HG03457 (cell line): ENCODE data around the gene BEX2.
"Not testable (repeated sequence)": the region's sequence is repeated elsewhere in the genome, so short reads cannot be mapped to it uniquely, and the experiment has no call there.

ENCODE experiments used
- ATAC-seq: cut with Tn5 transposase; IDR thresholded peaks from one replicate; pipeline ENCODE4 v1.9.1; 2021; ENCODE audit warnings: moderate number of reproducible peaks; ENCODE audit not compliant: unreplicated experiment

The BEX2 gene

GRCh38 chrX:103310555-103311398, at the start of gene BEX2:
TSS of gene BEX2 (minus strand) at chrX:103310990. CDS start at chrX:103309976, 1,014 bp downstream.
- ATAC-seq: peak; percentile 93

GRCh38 chrX:103360092-103360491, 49.3 kb upstream of the BEX2 start:
- no peak for ATAC-seq

- not testable (repeated sequence) for ATAC-seq
These were observed 48.8 kb upstream of the BEX2 start for GRCh38 chrX:103359605-103360004.

GRCh38 chrX:103357871-103358270, 47.1 kb upstream of the BEX2 start:
- ATAC-seq: no peak

- no peak for ATAC-seq
These were observed 46.1 kb upstream of the BEX2 start for GRCh38 chrX:103356858-103357257.

GRCh38 chrX:103356130-103356798, 45.5 kb upstream of the BEX2 start, which contains the start of gene TCEAL9:
TSS of gene TCEAL9 (plus strand) at chrX:103356506. CDS start at chrX:103357685, 1,179 bp downstream.
- no peak for ATAC-seq

- no peak for ATAC-seq
These were observed 37.0 kb upstream of the BEX2 start for GRCh38 chrX:103347682-103348397.

GRCh38 chrX:103344606-103345005, 33.8 kb upstream of the BEX2 start:
- no peak for ATAC-seq

GRCh38 chrX:103343105-103343504, 32.3 kb upstream of the BEX2 start:
- ATAC-seq: no peak

- no peak for ATAC-seq
These were observed 27.9 kb upstream of the BEX2 start for GRCh38 chrX:103338663-103339062.

- ATAC-seq: no peak
These were observed 20.0 kb upstream of the BEX2 start for GRCh38 chrX:103330681-103331288.

GRCh38 chrX:103329991-103330390, 19.2 kb upstream of the BEX2 start, which contains the start of gene TCEAL7:
TSS of gene TCEAL7 (plus strand) at chrX:103330239. CDS start at chrX:103331404, 1,165 bp downstream.
- ATAC-seq: no peak

- ATAC-seq: no peak
These were observed 600 bp upstream of the BEX2 start for GRCh38 chrX:103311399-103311780.

GRCh38 chrX:103309860-103310554, 783 bp downstream of the BEX2 start:
- no peak for ATAC-seq

GRCh38 chrX:103305666-103306065, 5.1 kb downstream of the BEX2 start:
- ATAC-seq: not testable (repeated sequence)

GRCh38 chrX:103304705-103305104, 6.1 kb downstream of the BEX2 start:
- ATAC-seq: no peak

GRCh38 chrX:103293118-103293517, 17.7 kb downstream of the BEX2 start:
- no peak for ATAC-seq

- ATAC-seq: no peak
These were observed 31.2 kb downstream of the BEX2 start for GRCh38 chrX:103279624-103280023.

- ATAC-seq: no peak
These were observed 34.2 kb downstream of the BEX2 start, which contains the start of gene TCEAL5 for GRCh38 chrX:103276581-103277002. TSS of gene TCEAL5 (minus strand) at chrX:103276750. CDS start at chrX:103274563, 2,187 bp downstream.

GRCh38 chrX:103275947-103276567, 34.7 kb downstream of the BEX2 start:
- no peak for ATAC-seq
